Astrocyte of the cerebellum (primary cell): Measurements from ENCODE around the gene KCNAB2.

Experiments
- DNase-seq: peaks from one replicate; pipeline ENCODE4 v3.0.0-alpha.2; 2011; ENCODE audit warnings: low read depth
- H3K4me3 ChIP-seq: 2 replicates; pipeline ENCODE4 v1.5.1; 2011; ENCODE audit warnings: mild to moderate bottlenecking, low read depth, low read length, moderate library complexity
- in situ Hi-C: cut with HindIII; loops from 2 replicates; pipeline ENCODE4 v1.10.0; 2017; ENCODE audit warnings: low sequenced_read_pairs
- TF ChIP-seq, protein P1 (sequence below): IDR thresholded peaks from 2 replicates; pipeline ENCODE4 v1.5.1; 2012; ENCODE audit warnings: low read length, low read depth, moderate library complexity, mild to moderate bottlenecking; ENCODE audit errors: missing control alignments

Gene KCNAB2

DNA sequence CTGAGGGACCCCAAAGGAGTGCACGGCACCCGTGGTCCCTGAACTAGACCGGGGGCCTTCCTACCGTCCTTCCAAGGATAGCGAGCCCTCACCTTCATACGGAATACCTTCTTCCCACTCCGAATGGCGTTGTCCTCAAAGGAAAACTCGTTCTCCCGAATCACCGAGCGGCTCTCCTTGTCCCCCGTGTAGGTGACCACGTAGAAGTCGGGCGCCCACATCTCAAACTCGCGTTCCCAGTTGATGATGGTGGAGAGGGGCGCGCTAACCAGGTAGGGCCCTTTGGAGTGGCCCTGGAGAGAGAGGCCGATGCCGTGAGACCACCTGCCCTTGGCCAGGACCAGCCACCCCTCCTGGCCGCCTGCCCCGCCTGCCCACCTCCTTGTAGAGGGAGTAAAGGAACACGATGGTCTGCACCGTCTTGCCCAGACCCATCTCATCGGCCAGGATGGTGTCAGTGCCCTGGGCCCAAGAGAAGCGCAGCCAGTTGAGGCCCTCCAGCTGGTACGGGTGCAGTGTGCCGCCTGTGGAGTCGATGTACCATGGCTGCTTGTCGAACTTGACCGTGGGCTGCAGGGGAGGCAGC lies 96.4 kb downstream of the KCNAB2 start:
- in situ Hi-C loops, result no loop called here
- DNase-seq, result no peak
- H3K4me3 ChIP-seq, result no peak overlapping the region
- TF ChIP-seq, protein P1, sequence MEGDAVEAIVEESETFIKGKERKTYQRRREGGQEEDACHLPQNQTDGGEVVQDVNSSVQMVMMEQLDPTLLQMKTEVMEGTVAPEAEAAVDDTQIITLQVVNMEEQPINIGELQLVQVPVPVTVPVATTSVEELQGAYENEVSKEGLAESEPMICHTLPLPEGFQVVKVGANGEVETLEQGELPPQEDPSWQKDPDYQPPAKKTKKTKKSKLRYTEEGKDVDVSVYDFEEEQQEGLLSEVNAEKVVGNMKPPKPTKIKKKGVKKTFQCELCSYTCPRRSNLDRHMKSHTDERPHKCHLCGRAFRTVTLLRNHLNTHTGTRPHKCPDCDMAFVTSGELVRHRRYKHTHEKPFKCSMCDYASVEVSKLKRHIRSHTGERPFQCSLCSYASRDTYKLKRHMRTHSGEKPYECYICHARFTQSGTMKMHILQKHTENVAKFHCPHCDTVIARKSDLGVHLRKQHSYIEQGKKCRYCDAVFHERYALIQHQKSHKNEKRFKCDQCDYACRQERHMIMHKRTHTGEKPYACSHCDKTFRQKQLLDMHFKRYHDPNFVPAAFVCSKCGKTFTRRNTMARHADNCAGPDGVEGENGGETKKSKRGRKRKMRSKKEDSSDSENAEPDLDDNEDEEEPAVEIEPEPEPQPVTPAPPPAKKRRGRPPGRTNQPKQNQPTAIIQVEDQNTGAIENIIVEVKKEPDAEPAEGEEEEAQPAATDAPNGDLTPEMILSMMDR, result no peak

- H3K4me3 ChIP-seq, result no peak overlapping the region
- TF ChIP-seq, protein P1, result no peak
- in situ Hi-C loops, result no loop called here
- DNase-seq, result no peak
Observed at GRCh38 chr1:6142734-6143133, 97.0 kb downstream of the KCNAB2 start.

GRCh38 chr1:6143395-6143794 lies 97.7 kb downstream of the KCNAB2 start:
- in situ Hi-C loops, result no loop called here
- no peak overlapping the region for H3K4me3 ChIP-seq
- TF ChIP-seq, protein P1, result no peak
- DNase-seq, result no peak

- TF ChIP-seq, protein P1, result no peak
- H3K4me3 ChIP-seq, result no peak overlapping the region
- in situ Hi-C loops, result no loop called here
- no peak for DNase-seq
Observed at GRCh38 chr1:6144175-6144574, 98.5 kb downstream of the KCNAB2 start.

DNA sequence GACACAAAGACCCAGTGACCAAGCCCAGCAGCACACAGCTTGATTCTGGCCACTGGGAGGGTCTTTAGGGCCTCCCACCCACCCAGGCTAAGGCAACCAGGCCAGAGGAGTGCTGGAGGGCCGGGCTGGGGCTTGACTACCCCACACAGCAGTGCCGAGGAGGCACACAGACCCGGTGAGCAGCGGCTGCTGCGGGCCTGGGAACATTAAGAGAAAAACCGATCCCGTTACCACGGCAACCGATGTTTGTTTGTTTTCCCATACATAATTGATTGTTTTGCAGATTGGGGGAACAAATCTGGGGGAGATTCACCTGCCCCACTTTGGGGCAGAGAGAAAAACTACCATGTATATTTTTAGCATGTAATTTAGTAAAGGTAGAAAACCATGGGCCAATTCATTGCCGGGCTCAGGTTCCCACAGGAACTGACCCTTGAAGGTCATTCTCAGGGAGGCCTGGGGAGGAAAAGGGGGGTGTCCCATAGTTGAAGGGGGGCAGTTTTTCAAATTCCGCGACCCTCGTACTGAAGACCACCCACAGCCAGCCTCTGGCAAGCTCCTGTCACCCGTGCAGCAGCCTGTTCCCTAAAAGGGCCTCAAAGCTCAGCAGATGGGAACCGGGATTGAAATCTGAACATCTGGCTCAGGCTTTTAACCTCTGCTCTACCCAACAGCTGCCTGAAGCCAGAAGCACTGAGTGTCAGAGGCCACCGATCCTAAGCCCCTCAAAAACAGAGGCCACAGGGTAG lies 99.1 kb downstream of the KCNAB2 start:
- in situ Hi-C loops, result no loop called here
- TF ChIP-seq, protein P1, result no peak
- no peak overlapping the region for H3K4me3 ChIP-seq
- no peak for DNase-seq

GRCh38 chr1:6145396-6145750 lies 99.7 kb downstream of the KCNAB2 start:
- TF ChIP-seq, protein P1, result no peak
- no peak overlapping the region for H3K4me3 ChIP-seq
- in situ Hi-C loops, result no loop called here
- DNase-seq, result no peak
